ENCODE measurements around the gene ABCC11. TPM values are rescaled to one million over a fixed set of nuclear protein-coding genes. Genes with fewer than 3 reads are reported as not detected.

Gene ABCC11
- total and polyA plus RNA-seq, 2 of the 4 experiments (the other 2 are of a cell fraction): 0.09 to 0.18 TPM

GRCh38 chr16:48235058-48235555, 12.2 kb downstream of the ABCC11 start:
- H3K27me3 ChIP-seq (ENCODE audit: control insufficient read depth, insufficient read depth, low read length): peaks cover 4% of the 10 kb centered on the region
- H2BK5ac ChIP-seq (ENCODE audit: low read depth, low read length, poor library complexity, severe bottlenecking): no peak overlapping the region
- H2BK20ac ChIP-seq (ENCODE audit: low read depth, low read length): no peak overlapping the region
- H4K8ac ChIP-seq (ENCODE audit: low read depth in 2 of 2, low read length in 2 of 2): no peak overlapping the region
- in situ Hi-C loops (cut with MboI; ENCODE audit: low sequenced_read_pairs) (loop anchor here (5.0 kb wide), 1 partner anchor 392 kb away; no protein-coding TSS in a partner anchor), dilution Hi-C loops (cut with HindIII; ENCODE audit: low sequenced_read_pairs, unreplicated experiment) (no loop called here), intact Hi-C loops (cut with micrococcal nuclease) (no loop called here)
- H3K36me3 ChIP-seq (ENCODE audit: control insufficient read depth, insufficient read depth, low read length): no peaks in the 10 kb centered on the region
- no peak overlapping the region for H3K14ac ChIP-seq (replicated peaks; ENCODE audit: low read depth, low read length)
- H3K9ac ChIP-seq (ENCODE audit: low read depth, low read length): no peak overlapping the region
- H2AK9ac ChIP-seq (replicated peaks; ENCODE audit: low read depth, low read length, poor library complexity): no peak overlapping the region
- WGBS, 2 experiments (ENCODE audit: extremely low coverage in 2 of 2, insufficient read length in 1 of 2): no CpG with 5 or more reads among the region's 6 CpGs
- no peaks in the 10 kb centered on the region for H3K9me3 ChIP-seq (ENCODE audit: control insufficient read depth, insufficient read depth, low read length)
- BruUV-seq (replicated peaks): no TSS peak
- H3K9me1 ChIP-seq (ENCODE audit: insufficient read depth, low read length): no peaks in the 10 kb centered on the region
- DNase-seq: no peak
- ChIA-PET CTCF (interaction anchor here (2.6 kb wide), 1 partner anchor 388 kb away, joined by 7 read pairs; no protein-coding TSS in a partner anchor), POLR2A (ENCODE audit: unreplicated experiment) (no interaction called here)
- no peak overlapping the region for H2BK120ac ChIP-seq (ENCODE audit: low read depth, low read length)
- H3K4me1 ChIP-seq (ENCODE audit: control insufficient read depth, insufficient read depth, low read length): 0 out of 2 replicates have a peak, but pooled peaks cover 1% of the 10 kb centered on the region
- no peaks in the 10 kb centered on the region for H3K79me1 ChIP-seq (ENCODE audit: low read depth in 1 of 2, low read length in 2 of 2)
- H2BK15ac ChIP-seq (ENCODE audit: low read depth, low read length): no peak overlapping the region
- no peak overlapping the region for H2AFZ ChIP-seq (replicated peaks; ENCODE audit: low read length, poor library complexity)
- no peak for ATAC-seq (ENCODE audit: low read depth)
- no peak overlapping the region for H3K23ac ChIP-seq (ENCODE audit: low read depth, low read length)
- H4K91ac ChIP-seq (ENCODE audit: insufficient read depth, low read depth, low read length): no peak overlapping the region
- H3K27ac ChIP-seq (ENCODE audit: insufficient read depth, low read length): no peak overlapping the region
- H3K56ac ChIP-seq (ENCODE audit: extremely low read depth, insufficient read depth, low read length): no peak overlapping the region
- H3K4me3 ChIP-seq (ENCODE audit: insufficient read depth, low read depth, low read length): no peak overlapping the region
- no peak overlapping the region for H3K4me2 ChIP-seq (ENCODE audit: low read depth, low read length)
- no peaks in the 10 kb centered on the region for H4K20me1 ChIP-seq (ENCODE audit: insufficient read depth, low read length)
- no peak overlapping the region for H2AK5ac ChIP-seq (ENCODE audit: low read depth, low read length)
- H4K5ac ChIP-seq (ENCODE audit: low read depth, low read length): no peak overlapping the region
- TF ChIP-seq CHD1 (IDR thresholded peaks at IDR 0.05; ENCODE audit: low read depth, low read length): no peak
- TF ChIP-seq RFX5 (IDR thresholded peaks at IDR 0.05; ENCODE audit: low read depth, low read length): no peak
- TF ChIP-seq NFE2L2 (IDR thresholded peaks at IDR 0.05; ENCODE audit: low read depth, low read length): no peak
- TF ChIP-seq MAZ (IDR thresholded peaks at IDR 0.05; ENCODE audit: borderline replicate concordance, low read depth, low read length): no peak
- TF ChIP-seq BHLHE40 (IDR thresholded peaks at IDR 0.05; ENCODE audit: low read depth, low read length): no peak
- no peak for TF ChIP-seq RCOR1 (IDR thresholded peaks at IDR 0.05; ENCODE audit: insufficient replicate concordance, low read length)
- no peak for TF ChIP-seq ELK1 (IDR thresholded peaks at IDR 0.05; ENCODE audit: borderline replicate concordance, low read depth, low read length)
- no peak for TF ChIP-seq USF2 (IDR thresholded peaks at IDR 0.05; ENCODE audit: low read depth, low read length)
- TF ChIP-seq, protein P1, sequence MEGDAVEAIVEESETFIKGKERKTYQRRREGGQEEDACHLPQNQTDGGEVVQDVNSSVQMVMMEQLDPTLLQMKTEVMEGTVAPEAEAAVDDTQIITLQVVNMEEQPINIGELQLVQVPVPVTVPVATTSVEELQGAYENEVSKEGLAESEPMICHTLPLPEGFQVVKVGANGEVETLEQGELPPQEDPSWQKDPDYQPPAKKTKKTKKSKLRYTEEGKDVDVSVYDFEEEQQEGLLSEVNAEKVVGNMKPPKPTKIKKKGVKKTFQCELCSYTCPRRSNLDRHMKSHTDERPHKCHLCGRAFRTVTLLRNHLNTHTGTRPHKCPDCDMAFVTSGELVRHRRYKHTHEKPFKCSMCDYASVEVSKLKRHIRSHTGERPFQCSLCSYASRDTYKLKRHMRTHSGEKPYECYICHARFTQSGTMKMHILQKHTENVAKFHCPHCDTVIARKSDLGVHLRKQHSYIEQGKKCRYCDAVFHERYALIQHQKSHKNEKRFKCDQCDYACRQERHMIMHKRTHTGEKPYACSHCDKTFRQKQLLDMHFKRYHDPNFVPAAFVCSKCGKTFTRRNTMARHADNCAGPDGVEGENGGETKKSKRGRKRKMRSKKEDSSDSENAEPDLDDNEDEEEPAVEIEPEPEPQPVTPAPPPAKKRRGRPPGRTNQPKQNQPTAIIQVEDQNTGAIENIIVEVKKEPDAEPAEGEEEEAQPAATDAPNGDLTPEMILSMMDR (conservative IDR thresholded peaks at IDR 0.05; ENCODE audit: low read depth, low read length): no peak
- no peak for TF ChIP-seq SMC3 (IDR thresholded peaks at IDR 0.05; ENCODE audit: low read depth, low read length)
- TF ChIP-seq RAD21 (IDR thresholded peaks at IDR 0.05; ENCODE audit: low read length): no peak
- TF ChIP-seq POLR2A (IDR thresholded peaks at IDR 0.05; ENCODE audit: low read depth, low read length): no peak
- TF ChIP-seq MXI1 (IDR thresholded peaks at IDR 0.05; ENCODE audit: borderline replicate concordance, low read depth, low read length): no peak
- no peak overlapping the region for H3K18ac ChIP-seq (ENCODE audit: low read depth, low read length)
- no peak overlapping the region for H3K4ac ChIP-seq (ENCODE audit: low read depth, low read length)

All from IMR-90 (cell line).